Measurements from ENCODE around the gene NCAPG. TPM values are rescaled to one million over a fixed set of nuclear protein-coding genes. Genes with fewer than 3 reads are reported as not detected.

The NCAPG gene
- total and polyA plus RNA-seq, 3 donors from 2014 or later, result 7.6 to 13.3 (median 12.5) TPM

GRCh38 chr4:17876943-17877342 is 66.2 kb downstream of the NCAPG start:
- no peak overlapping the region for H3K27ac ChIP-seq
- no peak for DNase-seq
- no peaks in the 10 kb centered on the region for H3K9me3 ChIP-seq
- H3K36me3 ChIP-seq (ENCODE audit: low read depth, missing control alignments), result no peaks in the 10 kb centered on the region
- H3K4me1 ChIP-seq, result no peaks in the 10 kb centered on the region
- intact Hi-C loops (cut with DNase I; ENCODE audit: low total_unique reads), result no loop called here
- WGBS, 2 donors, result 85 to 90% methylated on average over 4 of the region's 4 CpGs
- no peaks in the 10 kb centered on the region for H3K27me3 ChIP-seq
- H3K4me3 ChIP-seq, result no peak overlapping the region
- TF ChIP-seq POLR2A (IDR thresholded peaks at IDR 0.05) (no peak), CTCF (IDR thresholded peaks at IDR 0.05) (no peak)

GRCh38 chr4:17877661-17878060 is 66.9 kb downstream of the NCAPG start:
- 76 to 88% methylated on average over 5 of the region's 5 CpGs for WGBS, 2 donors
- no peak for TF ChIP-seq POLR2A (IDR thresholded peaks at IDR 0.05)
- TF ChIP-seq CTCF (IDR thresholded peaks at IDR 0.05), result no peak
- no peaks in the 10 kb centered on the region for H3K27me3 ChIP-seq
- no peaks in the 10 kb centered on the region for H3K9me3 ChIP-seq
- no peak overlapping the region for H3K4me3 ChIP-seq
- no peaks in the 10 kb centered on the region for H3K36me3 ChIP-seq (ENCODE audit: low read depth, missing control alignments)
- intact Hi-C loops (cut with DNase I; ENCODE audit: low total_unique reads), result no loop called here
- H3K4me1 ChIP-seq, result no peaks in the 10 kb centered on the region
- no peak for DNase-seq
- no peak overlapping the region for H3K27ac ChIP-seq

DNA sequence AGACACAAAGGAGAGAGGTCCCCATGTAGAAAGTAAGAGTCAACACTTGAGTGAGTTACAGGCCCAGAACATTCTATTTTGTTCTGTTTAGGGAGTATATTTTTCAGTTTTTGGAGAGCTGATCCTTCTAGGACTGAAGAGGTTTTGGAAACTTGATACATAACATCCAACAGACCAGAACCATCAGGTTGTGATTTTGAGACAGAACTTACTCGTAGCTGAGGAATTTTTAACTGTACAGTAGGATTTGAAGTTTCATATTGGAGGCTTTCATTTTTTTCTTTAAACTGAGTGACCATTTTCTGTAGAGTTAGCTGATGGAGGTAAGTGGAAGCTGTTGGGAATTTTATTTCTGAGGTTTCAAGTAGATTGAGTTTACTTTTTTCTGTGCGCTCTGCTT is 73.3 kb downstream of the NCAPG start:
- Histone ChIP-seq H3K27me3 (no peaks in the 10 kb centered on the region), H3K27ac (no peak overlapping the region), H3K4me3 (no peak overlapping the region), H3K9me3 (no peaks in the 10 kb centered on the region), H3K4me1 (no peaks in the 10 kb centered on the region), H3K36me3 (ENCODE audit: low read depth, missing control alignments) (no peaks in the 10 kb centered on the region)
- 98 to 100% methylated on average over 2 of the region's 2 CpGs for WGBS, 2 donors
- TF ChIP-seq POLR2A (IDR thresholded peaks at IDR 0.05), result no peak
- TF ChIP-seq CTCF (IDR thresholded peaks at IDR 0.05), result no peak
- intact Hi-C loops (cut with DNase I; ENCODE audit: low total_unique reads), result no loop called here
- no peak for DNase-seq

GRCh38 chr4:17884511-17884910 is 73.7 kb downstream of the NCAPG start:
- H3K27me3 ChIP-seq, result no peaks in the 10 kb centered on the region
- no peaks in the 10 kb centered on the region for H3K4me1 ChIP-seq
- DNase-seq, result no peak
- no peaks in the 10 kb centered on the region for H3K36me3 ChIP-seq (ENCODE audit: low read depth, missing control alignments)
- H3K9me3 ChIP-seq, result no peaks in the 10 kb centered on the region
- 92 to 93% methylated on average over 2 of the region's 2 CpGs for WGBS, 2 donors
- no peak for TF ChIP-seq CTCF (IDR thresholded peaks at IDR 0.05)
- no peak for TF ChIP-seq POLR2A (IDR thresholded peaks at IDR 0.05)
- intact Hi-C loops (cut with DNase I; ENCODE audit: low total_unique reads), result no loop called here
- H3K4me3 ChIP-seq, result no peak overlapping the region
- H3K27ac ChIP-seq, result no peak overlapping the region

DNA sequence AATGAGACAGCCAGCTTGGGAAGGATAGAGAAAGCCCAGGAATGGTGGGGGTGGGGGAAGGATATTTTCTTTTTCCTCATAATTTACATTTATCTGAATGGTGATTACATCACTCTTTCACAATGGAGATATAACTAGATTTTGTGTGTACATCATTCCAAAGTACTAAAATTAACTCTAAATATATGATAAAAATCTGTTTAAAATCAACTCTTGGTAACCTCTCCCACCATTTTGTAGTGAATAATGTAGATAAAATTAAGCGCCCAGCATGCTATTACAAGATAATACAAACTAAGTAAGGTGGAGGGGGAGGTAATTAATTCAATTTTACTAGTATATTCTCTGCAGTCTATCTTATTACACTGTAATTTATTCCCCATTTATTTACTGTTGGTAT is 78.9 kb downstream of the NCAPG start:
- 91 to 98% methylated on average over 1 of the region's 1 CpG for WGBS, 2 donors
- DNase-seq, result no peak
- Histone ChIP-seq H3K4me3 (no peak overlapping the region), H3K4me1 (no peaks in the 10 kb centered on the region), H3K27ac (no peak overlapping the region), H3K27me3 (no peaks in the 10 kb centered on the region), H3K36me3 (ENCODE audit: low read depth, missing control alignments) (no peaks in the 10 kb centered on the region), H3K9me3 (no peaks in the 10 kb centered on the region)
- intact Hi-C loops (cut with DNase I; ENCODE audit: low total_unique reads), result no loop called here
- no peak for TF ChIP-seq POLR2A (IDR thresholded peaks at IDR 0.05)

Data from testis (tissue), 3 donors.